Lower lobe of right lung (tissue), 2 donors: ENCODE results near the gene DYSF. TPM values are rescaled to one million over a fixed set of nuclear protein-coding genes. Genes with fewer than 3 reads are reported as not detected.

ENCODE experiments used
- ATAC-seq, 2 donors: fragments of 200-7000 bp; cut with Tn5 transposase; one replicate each; pipeline ENCODE4 v1.9.1; 2020 to 2022; ENCODE audit warnings: mild to moderate bottlenecking in 2 of 2, moderate library complexity in 2 of 2
- DNase-seq: peaks from one replicate; pipeline ENCODE4 v3.0.0-alpha.2; 2020
- H3K27ac ChIP-seq: fragments of 200-600 bp; one replicate; pipeline ENCODE4 v1.8.0; 2022
- H3K27me3 ChIP-seq: fragments of 200-600 bp; one replicate; pipeline ENCODE4 v1.8.0; 2022; ENCODE audit warnings: low read depth
- H3K36me3 ChIP-seq: fragments of 200-600 bp; one replicate; pipeline ENCODE4 v1.8.0; 2022; ENCODE audit warnings: mild to moderate bottlenecking
- H3K4me1 ChIP-seq: fragments of 200-600 bp; one replicate; pipeline ENCODE4 v1.8.0; 2022
- H3K4me3 ChIP-seq: fragments of 200-600 bp; one replicate; pipeline ENCODE4 v1.8.0; 2022; ENCODE audit warnings: mild to moderate bottlenecking
- H3K9me3 ChIP-seq: fragments of 200-600 bp; one replicate; pipeline ENCODE4 v1.8.0; 2022
- CTCF ChIP-seq: fragments of 200-600 bp; IDR thresholded peaks from one replicate; pipeline ENCODE4 v1.8.0; 2022; ENCODE audit warnings: antibody characterized with exemption, mild to moderate bottlenecking
- intact Hi-C: fragments of 100-400 bp; cut with DNase I; formaldehyde crosslinking; loops from one replicate; pipeline ENCODE4 v1.11.0; 2022
- total RNA-seq: library from RNA; stranded (reverse); fragmentation: NEBNext Ultra II Directional; extraction: Animal tissue kit (Norgen Biotek cat#: 25700); gene quantifications from one replicate; pipeline ENCODE4 v1.2.1, GENCODE V29; 2021
- donor health status: DM: no; HTN: yes; CAD: no; lungs with severe emphysema.

The DYSF gene
- total RNA-seq, 1 donor from 2014 or later, result 41.2 TPM

GRCh38 chr2:71607151-71607889 is 154.0 kb downstream of the DYSF start:
- H3K36me3 ChIP-seq, result no peaks in the 10 kb centered on the region
- no peaks in the 10 kb centered on the region for H3K27me3 ChIP-seq
- intact Hi-C loops, result no loop called here

GRCh38 chr2:71608034-71608433 is 154.7 kb downstream of the DYSF start:
- intact Hi-C loops, result no loop called here
- DNase-seq, result no peak
- TF ChIP-seq CTCF, result no peak

More at GRCh38 chr2:71607151-71607889, 154.0 kb downstream of the DYSF start:
- Histone ChIP-seq H3K4me1 (peaks cover 28% of the 10 kb centered on the region), H3K27ac (no peak overlapping the region), H3K9me3 (no peaks in the 10 kb centered on the region), H3K4me3 (no peak overlapping the region)
- no peak for TF ChIP-seq CTCF
- peak; percentile 27 for DNase-seq
- no peak for ATAC-seq

GRCh38 chr2:71608441-71608840 is 155.1 kb downstream of the DYSF start:
- Histone ChIP-seq H3K27me3 (no peaks in the 10 kb centered on the region), H3K4me3 (no peak overlapping the region), H3K27ac (no peak overlapping the region), H3K4me1 (peaks cover 22% of the 10 kb centered on the region), H3K36me3 (no peaks in the 10 kb centered on the region), H3K9me3 (no peaks in the 10 kb centered on the region)
- DNase-seq (no peak), ATAC-seq (no peak)
- intact Hi-C loops, result no loop called here
- no peak for TF ChIP-seq CTCF

More at GRCh38 chr2:71608034-71608433, 154.7 kb downstream of the DYSF start:
- Histone ChIP-seq H3K27me3 (no peaks in the 10 kb centered on the region), H3K36me3 (no peaks in the 10 kb centered on the region), H3K4me3 (no peak overlapping the region), H3K27ac (no peak overlapping the region), H3K9me3 (no peaks in the 10 kb centered on the region), H3K4me1 (peaks cover 26% of the 10 kb centered on the region)
- no peak for ATAC-seq

- Histone ChIP-seq H3K4me1 (peaks cover 21% of the 10 kb centered on the region), H3K4me3 (no peak overlapping the region), H3K27me3 (no peaks in the 10 kb centered on the region), H3K36me3 (no peaks in the 10 kb centered on the region), H3K27ac (no peak overlapping the region), H3K9me3 (no peaks in the 10 kb centered on the region)
- ATAC-seq, result no peak
- intact Hi-C loops, result no loop called here
- peak; percentile 17 for DNase-seq
- no peak for TF ChIP-seq CTCF
These were observed 155.7 kb downstream of the DYSF start for GRCh38 chr2:71609029-71609428.

DNA sequence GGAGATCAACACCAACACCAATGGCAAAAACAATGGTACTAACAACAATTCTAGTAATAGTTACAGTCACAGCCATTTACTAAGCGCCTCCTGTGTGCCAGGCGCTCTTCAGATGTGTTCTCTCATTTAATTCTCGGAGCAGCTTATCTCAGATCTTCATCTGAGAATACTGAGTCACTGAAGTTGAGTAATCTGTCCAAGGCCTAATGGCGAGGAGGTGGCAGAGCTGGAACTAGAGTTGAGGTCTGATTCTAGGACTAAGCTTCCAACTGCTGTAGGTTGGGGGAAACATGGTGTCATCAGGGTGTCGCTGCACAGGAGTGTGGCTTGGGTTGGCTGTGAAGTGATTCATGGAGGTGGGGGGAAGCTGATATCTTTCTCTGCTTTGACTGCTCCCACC is 156.1 kb downstream of the DYSF start:
- Histone ChIP-seq H3K4me3 (no peak overlapping the region), H3K27me3 (no peaks in the 10 kb centered on the region), H3K4me1 (peaks cover 21% of the 10 kb centered on the region), H3K27ac (no peak overlapping the region), H3K9me3 (no peaks in the 10 kb centered on the region), H3K36me3 (no peaks in the 10 kb centered on the region)
- ATAC-seq, result no peak
- TF ChIP-seq CTCF, result no peak
- intact Hi-C loops, result no loop called here
- no peak for DNase-seq
